HepG2 (cell line): Measurements from ENCODE around the gene SIK2. TPM values are rescaled to one million over a fixed set of nuclear protein-coding genes. Genes with fewer than 3 reads are reported as not detected.

Source experiments
- ATAC-seq: fragments of 200-7000 bp; cut with Tn5 transposase; 3 replicates; pipeline ENCODE4 v1.9.1; 2020; ENCODE audit warnings: mild to moderate bottlenecking, moderate library complexity
- BruUV-seq: library from RNA; stranded (reverse); fragments of 400-500 nt; replicated peaks from 2 replicates; lab custom pipeline; 2021; lab: Mats Ljungman, UMichigan
- CTCF ChIA-PET: fragments of 300-600 bp; formaldehyde crosslinking; extraction: SDS; loops from one replicate; lab custom pipeline; 2021; ENCODE audit warnings: low total read pairs, inconsistent platforms, low intra/inter-chr PET ratio; lab: Yijun Ruan, JAX
- POLR2A ChIA-PET: fragments of 350-600 bp; sonication (Branson Sonifier 250); formaldehyde crosslinking; loops from one replicate; lab custom pipeline; 2020; ENCODE audit warnings: antibody characterized with exemption, inconsistent platforms; lab: Yijun Ruan, JAX
- DNase-seq: peaks from one replicate; pipeline ENCODE4 v3.0.0-alpha.2; 2015; ENCODE audit warnings: low spot score
- FAIRE-seq: peaks from 3 replicates; lab custom pipeline; 2011; peaks lifted over from hg19 to GRCh38; lab: Jason Lieb, UNC
- H2AFZ ChIP-seq: one replicate; pipeline ENCODE4 v1.6.1; 2011; ENCODE audit warnings: low read length, inconsistent platforms
- H3K27ac ChIP-seq: fragments of 300-600 bp; 3 replicates; pipeline ENCODE4 v1.8.0; 2011; ENCODE audit warnings: mixed run types, mild to moderate bottlenecking, mixed read lengths, low read length, inconsistent platforms; ENCODE audit not compliant: insufficient read depth; ENCODE audit errors: extremely low read length
- H3K27me3 ChIP-seq, 2 experiments: fragments of 200-600 bp in 1 of 2; 2 replicates in 1 of 2; 3 replicates in 1 of 2; pipeline versions ENCODE4 v1.6.0 to v1.8.0; 2011; ENCODE audit warnings: low read length in 2 of 2, mild to moderate bottlenecking in 2 of 2, moderate library complexity in 2 of 2, inconsistent platforms in 1 of 2; ENCODE audit not compliant: insufficient read depth in 2 of 2, control insufficient read depth in 1 of 2
- H3K36me3 ChIP-seq, 2 experiments: fragments of 200-600 bp in 1 of 2; replicated peaks in 1 of 2; 2 replicates in 1 of 2; 3 replicates in 1 of 2; pipeline versions ENCODE4 v1.5.1 to v1.8.0; 2011; ENCODE audit warnings: low read length in 2 of 2, inconsistent platforms in 1 of 2; ENCODE audit not compliant: insufficient read depth in 2 of 2, control insufficient read depth in 1 of 2
- H3K4me1 ChIP-seq: 2 replicates; pipeline ENCODE4 v1.5.1; 2012; ENCODE audit warnings: low read length, inconsistent platforms; ENCODE audit not compliant: insufficient read depth
- H3K4me2 ChIP-seq: 2 replicates; pipeline ENCODE4 v1.6.0; 2011; ENCODE audit warnings: low read depth, low read length, inconsistent platforms
- H3K4me3 ChIP-seq, 3 experiments: fragments of 200-600 bp in 1 of 3; sonication (generic), shearing (Covaris generic) in 1 of 3; replicated peaks in 1 of 3; 2 replicates each; pipeline ENCODE4 v1.5.1; 2011 to 2016; ENCODE audit warnings: low read length in 3 of 3, inconsistent platforms in 2 of 3, low read depth in 2 of 3, mild to moderate bottlenecking in 2 of 3, control low read depth in 1 of 3, mixed read lengths in 1 of 3; ENCODE audit not compliant: insufficient read depth in 1 of 3
- H3K79me2 ChIP-seq: one replicate; pipeline ENCODE4 v1.6.1; 2011; ENCODE audit warnings: low read length, inconsistent platforms; ENCODE audit not compliant: insufficient read depth
- H3K9ac ChIP-seq: 2 replicates; pipeline ENCODE4 v1.6.0; 2011; ENCODE audit warnings: mild to moderate bottlenecking, low read depth, low read length, inconsistent platforms; ENCODE audit not compliant: insufficient read depth
- H3K9me3 ChIP-seq: 2 replicates; pipeline ENCODE4 v1.5.1; 2012; ENCODE audit warnings: mild to moderate bottlenecking, low read length
- H4K20me1 ChIP-seq: 2 replicates; pipeline ENCODE4 v1.6.0; 2011; ENCODE audit warnings: inconsistent platforms, mild to moderate bottlenecking, low read length, moderate library complexity; ENCODE audit not compliant: insufficient read depth
- ATRX ChIP-seq: sonication (generic); formaldehyde crosslinking; IDR thresholded peaks from 2 replicates; pipeline ENCODE4 v1.4.0; 2020; ENCODE audit warnings: missing genetic modification reagents, borderline replicate concordance
- HOXA5 ChIP-seq: sonication (generic); formaldehyde crosslinking; IDR thresholded peaks from 2 replicates; pipeline ENCODE4 v1.4.0; 2020; ENCODE audit warnings: missing genetic modification reagents
- HOXD1 ChIP-seq: sonication (generic); formaldehyde crosslinking; IDR thresholded peaks from 2 replicates; pipeline ENCODE4 v1.5.0; 2020; ENCODE audit warnings: missing genetic modification reagents
- MAFF ChIP-seq: IDR thresholded peaks from 2 replicates; pipeline ENCODE4 v1.6.1; 2011; ENCODE audit warnings: low read depth, low read length, improper control_type of control experiment
- MAFK ChIP-seq, 2 experiments: IDR thresholded peaks in 1 of 2; conservative IDR thresholded peaks in 1 of 2; 2 replicates each; pipeline ENCODE4 v1.6.1; 2011; ENCODE audit warnings: improper control_type of control experiment in 2 of 2, low read length in 2 of 2
- NR2F1 ChIP-seq, 2 experiments: fragments of 450-650 bp in 1 of 2; formaldehyde crosslinking in 1 of 2; IDR thresholded peaks; 2 replicates each; pipeline versions ENCODE4 v1.5.0 to v1.6.1; 2016 to 2020; ENCODE audit warnings: mild to moderate bottlenecking in 1 of 2, missing compliant biosample characterization in 1 of 2, missing genetic modification reagents in 1 of 2, moderate library complexity in 1 of 2
- SKI ChIP-seq: fragments of 450-650 bp; IDR thresholded peaks from one replicate; pipeline ENCODE4 v1.6.1; 2018; ENCODE audit warnings: mild to moderate bottlenecking; ENCODE audit not compliant: partially characterized antibody
- ZGPAT ChIP-seq: IDR thresholded peaks from 2 replicates; pipeline ENCODE4 v1.6.1; 2016; ENCODE audit warnings: mild to moderate bottlenecking
- ZNF564 ChIP-seq: sonication (generic); formaldehyde crosslinking; IDR thresholded peaks from 2 replicates; pipeline ENCODE4 v1.8.1; 2023; ENCODE audit warnings: mild to moderate bottlenecking, missing genetic modification reagents
- in situ Hi-C: cut with HindIII; loops from 2 replicates; pipeline ENCODE4 v1.10.0; 2017; ENCODE audit warnings: low pct_unique_long_range_greater_than_20kb; ENCODE audit not compliant: extremely low pct_ligation_motif_present
- intact Hi-C: fragments of 100-400 bp; cut with micrococcal nuclease; formaldehyde crosslinking; loops from one replicate; pipeline ENCODE4 v1.10.0; 2022; ENCODE audit not compliant: unreplicated experiment
- polyA plus RNA-seq, 8 experiments: library from polyadenylated mRNA; depleted of rRNA in 3 of 8; stranded (reverse) in 7 of 8; unstranded in 1 of 8; fragments of >200 nt; fragmentation: Illumina TruSeq in 4 of 8; extraction: Trizol in 4 of 8; gene quantifications; 2 replicates each; pipeline versions ENCODE4 v1.2.1 to v1.2.3, GENCODE V29; 2011 to 2016; ENCODE audit warnings: low read depth in 4 of 8, missing spikeins in 1 of 8, mixed read lengths in 1 of 8; ENCODE audit not compliant: insufficient read depth in 1 of 8
- total RNA-seq, 5 experiments: library from RNA; depleted of rRNA; stranded (reverse); fragments of >200 nt; fragmentation: Illumina TruSeq; extraction: Trizol; gene quantifications; 2 replicates each; pipeline ENCODE4 v1.2.3, GENCODE V29; 2016; ENCODE audit warnings: low read depth in 1 of 5
- TF ChIP-seq, protein P1 (sequence below): sonication (generic); formaldehyde crosslinking; IDR thresholded peaks from 2 replicates; pipeline ENCODE4 v1.8.1; 2023; ENCODE audit warnings: mild to moderate bottlenecking, missing genetic modification reagents, borderline replicate concordance
- TF ChIP-seq, protein P2 (sequence below): sonication (generic); formaldehyde crosslinking; IDR thresholded peaks from 2 replicates; pipeline ENCODE4 v1.5.1; 2020; ENCODE audit warnings: mild to moderate bottlenecking, missing genetic modification reagents, borderline replicate concordance

SIK2 gene
- total and polyA plus RNA-seq, 2 of the 13 experiments (the other 11 are each of a cell fraction or from before 2014, with no cell fraction given): 8.1 to 15.4 TPM

DNA sequence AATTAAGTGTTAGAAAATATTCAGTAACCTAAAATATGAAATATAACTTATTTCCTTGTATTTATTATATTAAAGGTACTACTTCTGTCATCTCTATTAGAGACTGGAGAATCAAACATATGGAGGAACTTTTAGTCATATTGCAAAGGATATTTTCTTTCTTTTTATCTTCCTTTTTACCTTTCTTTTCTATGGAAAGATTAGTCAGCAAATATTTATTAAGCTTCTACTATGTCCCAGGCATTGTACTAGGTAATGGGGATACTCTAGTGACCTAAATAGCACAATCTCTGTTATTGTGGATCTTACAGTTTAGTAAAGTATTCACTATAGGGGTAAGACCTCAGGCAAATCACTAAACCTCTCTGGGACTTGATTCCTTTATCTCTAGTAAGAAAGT lies 18.3 kb downstream of the SIK2 start:
- TF ChIP-seq ZGPAT: no peak
- no peak for TF ChIP-seq HOXD1
- peak; percentile 48; the same call in 1 of the 2 replicates for TF ChIP-seq MAFF
- no peak for TF ChIP-seq ATRX (CRISPR knock-in tag)
- no peak for TF ChIP-seq ZNF564 (CRISPR knock-in tag)
- peak; percentile 12 to 64; a peak in 2 of 4 replicates for TF ChIP-seq MAFK (conservative IDR thresholded peaks at IDR 0.05 in 1 of 2, IDR thresholded peaks at IDR 0.05 in 1 of 2; ENCODE audit: low read length in 2 of 2)
- no peak for TF ChIP-seq NR2F1 (CRISPR knock-in tag; IDR thresholded peaks at IDR 0.05)
- no peak for TF ChIP-seq SKI
- TF ChIP-seq HOXA5 (CRISPR knock-in tag): no peak
- TF ChIP-seq, protein P1, sequence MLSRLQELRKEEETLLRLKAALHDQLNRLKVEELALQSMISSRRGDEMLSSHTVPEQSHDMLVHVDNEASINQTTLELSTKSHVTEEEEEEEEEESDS (CRISPR knock-in tag): no peak
- TF ChIP-seq, protein P2, sequence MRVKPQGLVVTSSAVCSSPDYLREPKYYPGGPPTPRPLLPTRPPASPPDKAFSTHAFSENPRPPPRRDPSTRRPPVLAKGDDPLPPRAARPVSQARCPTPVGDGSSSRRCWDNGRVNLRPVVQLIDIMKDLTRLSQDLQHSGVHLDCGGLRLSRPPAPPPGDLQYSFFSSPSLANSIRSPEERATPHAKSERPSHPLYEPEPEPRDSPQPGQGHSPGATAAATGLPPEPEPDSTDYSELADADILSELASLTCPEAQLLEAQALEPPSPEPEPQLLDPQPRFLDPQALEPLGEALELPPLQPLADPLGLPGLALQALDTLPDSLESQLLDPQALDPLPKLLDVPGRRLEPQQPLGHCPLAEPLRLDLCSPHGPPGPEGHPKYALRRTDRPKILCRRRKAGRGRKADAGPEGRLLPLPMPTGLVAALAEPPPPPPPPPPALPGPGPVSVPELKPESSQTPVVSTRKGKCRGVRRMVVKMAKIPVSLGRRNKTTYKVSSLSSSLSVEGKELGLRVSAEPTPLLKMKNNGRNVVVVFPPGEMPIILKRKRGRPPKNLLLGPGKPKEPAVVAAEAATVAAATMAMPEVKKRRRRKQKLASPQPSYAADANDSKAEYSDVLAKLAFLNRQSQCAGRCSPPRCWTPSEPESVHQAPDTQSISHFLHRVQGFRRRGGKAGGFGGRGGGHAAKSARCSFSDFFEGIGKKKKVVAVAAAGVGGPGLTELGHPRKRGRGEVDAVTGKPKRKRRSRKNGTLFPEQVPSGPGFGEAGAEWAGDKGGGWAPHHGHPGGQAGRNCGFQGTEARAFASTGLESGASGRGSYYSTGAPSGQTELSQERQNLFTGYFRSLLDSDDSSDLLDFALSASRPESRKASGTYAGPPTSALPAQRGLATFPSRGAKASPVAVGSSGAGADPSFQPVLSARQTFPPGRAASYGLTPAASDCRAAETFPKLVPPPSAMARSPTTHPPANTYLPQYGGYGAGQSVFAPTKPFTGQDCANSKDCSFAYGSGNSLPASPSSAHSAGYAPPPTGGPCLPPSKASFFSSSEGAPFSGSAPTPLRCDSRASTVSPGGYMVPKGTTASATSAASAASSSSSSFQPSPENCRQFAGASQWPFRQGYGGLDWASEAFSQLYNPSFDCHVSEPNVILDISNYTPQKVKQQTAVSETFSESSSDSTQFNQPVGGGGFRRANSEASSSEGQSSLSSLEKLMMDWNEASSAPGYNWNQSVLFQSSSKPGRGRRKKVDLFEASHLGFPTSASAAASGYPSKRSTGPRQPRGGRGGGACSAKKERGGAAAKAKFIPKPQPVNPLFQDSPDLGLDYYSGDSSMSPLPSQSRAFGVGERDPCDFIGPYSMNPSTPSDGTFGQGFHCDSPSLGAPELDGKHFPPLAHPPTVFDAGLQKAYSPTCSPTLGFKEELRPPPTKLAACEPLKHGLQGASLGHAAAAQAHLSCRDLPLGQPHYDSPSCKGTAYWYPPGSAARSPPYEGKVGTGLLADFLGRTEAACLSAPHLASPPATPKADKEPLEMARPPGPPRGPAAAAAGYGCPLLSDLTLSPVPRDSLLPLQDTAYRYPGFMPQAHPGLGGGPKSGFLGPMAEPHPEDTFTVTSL: no peak
- Histone ChIP-seq H3K27ac (no peak overlapping the region), H3K27me3 (no peaks in the 10 kb centered on the region), H3K9me3 (no peaks in the 10 kb centered on the region), H2AFZ (no peak overlapping the region), H3K36me3 (peaks cover 4 to 23% of the 10 kb centered on the region in 2 experiments; a peak in 4 of 5 replicates), H3K4me3 (no peak overlapping the region), H3K4me1 (peaks cover 28% of the 10 kb centered on the region), H3K79me2 (no peaks in the 10 kb centered on the region), H3K4me2 (no peak overlapping the region), H3K9ac (no peak overlapping the region), H4K20me1 (no peaks in the 10 kb centered on the region)
- ATAC-seq: no peak
- in situ Hi-C loops: no loop called here
- no peak for FAIRE-seq
- DNase-seq: no peak
- intact Hi-C loops: no loop called here
- POLR2A ChIA-PET: no interaction called here
- CTCF ChIA-PET: no interaction called here
- BruUV-seq: no TSS peak
